SK-N-SH (cell line): ENCODE data around the gene TM4SF4.

ENCODE experiments used
- EP300 ChIP-seq, 2 experiments: IDR thresholded peaks; 2 replicates each; pipeline versions ENCODE4 v1.4.0 to v1.6.1; 2012; ENCODE audit warnings: borderline replicate concordance in 1 of 2, low read depth in 1 of 2, low read length in 1 of 2
- FOSL2 ChIP-seq: IDR thresholded peaks from 2 replicates; pipeline ENCODE4 v1.4.0; 2012; ENCODE audit warnings: low read depth, mild to moderate bottlenecking, moderate library complexity, borderline replicate concordance
- GATA2 ChIP-seq: sonication (generic); formaldehyde crosslinking; IDR thresholded peaks from 2 replicates; pipeline ENCODE4 v1.5.0; 2020; ENCODE audit warnings: mild to moderate bottlenecking, missing genetic modification reagents
- JUND ChIP-seq: IDR thresholded peaks from 2 replicates; pipeline ENCODE4 v1.4.0; 2012
- MXI1 ChIP-seq: IDR thresholded peaks from 2 replicates; pipeline ENCODE4 v1.6.1; 2012; ENCODE audit warnings: mild to moderate bottlenecking, low read depth, low read length, improper control_type of control experiment
- POLR2AphosphoS5 ChIP-seq: IDR thresholded peaks from 2 replicates; pipeline ENCODE4 v1.6.1; 2012; ENCODE audit warnings: low read depth, low read length
- RFX5 ChIP-seq: IDR thresholded peaks from 2 replicates; pipeline ENCODE4 v1.6.1; 2012; ENCODE audit warnings: mild to moderate bottlenecking, improper control_type of control experiment, low read length
- TAF1 ChIP-seq: IDR thresholded peaks from 2 replicates; pipeline ENCODE4 v1.6.1; 2012; ENCODE audit warnings: low read depth, mild to moderate bottlenecking, low read length, moderate library complexity, borderline replicate concordance
- TEAD4 ChIP-seq: IDR thresholded peaks from 2 replicates; pipeline ENCODE4 v1.4.0; 2012; ENCODE audit warnings: mild to moderate bottlenecking, borderline replicate concordance; ENCODE audit not compliant: insufficient read depth
- TF ChIP-seq, protein P1 (sequence below): fragments of 200-600 bp; sonication (generic); IDR thresholded peaks from 2 replicates; pipeline ENCODE4 v1.6.1; 2017; ENCODE audit warnings: antibody characterized with exemption, mild to moderate bottlenecking, moderate library complexity
- TF ChIP-seq, protein P2 (sequence below): fragments of 150-350 bp; IDR thresholded peaks from 2 replicates; pipeline ENCODE4 v1.6.1; 2017; ENCODE audit warnings: antibody characterized with exemption, low read length, low read depth, borderline replicate concordance
- TF ChIP-seq, protein P3 (sequence below): IDR thresholded peaks from 2 replicates; pipeline ENCODE4 v1.6.1; 2012; ENCODE audit warnings: mild to moderate bottlenecking, low read depth, low read length, moderate library complexity

DNA sequence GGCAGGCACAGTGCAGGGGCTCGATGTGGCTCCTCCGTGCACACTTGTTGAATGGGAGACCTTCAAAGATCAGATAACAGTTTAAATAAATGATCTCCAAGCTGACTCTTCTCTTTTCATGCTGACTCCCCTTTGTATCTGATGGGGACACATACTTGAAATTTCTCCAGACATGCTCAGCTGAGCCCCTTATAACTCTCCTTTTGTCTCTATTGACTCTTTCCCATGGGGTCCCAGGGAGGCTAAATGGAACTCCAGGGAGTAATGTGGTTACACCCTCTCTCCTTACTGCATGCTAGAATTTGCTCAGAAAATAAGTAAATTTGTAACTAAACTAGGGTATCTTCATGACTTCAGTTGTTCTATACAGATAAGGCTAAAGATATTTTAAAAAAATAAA, 48.2 kb upstream of the TM4SF4 start:
- TF ChIP-seq JUND = no peak
- TF ChIP-seq POLR2AphosphoS5 = no peak
- no peak for TF ChIP-seq TAF1
- TF ChIP-seq, protein P1, sequence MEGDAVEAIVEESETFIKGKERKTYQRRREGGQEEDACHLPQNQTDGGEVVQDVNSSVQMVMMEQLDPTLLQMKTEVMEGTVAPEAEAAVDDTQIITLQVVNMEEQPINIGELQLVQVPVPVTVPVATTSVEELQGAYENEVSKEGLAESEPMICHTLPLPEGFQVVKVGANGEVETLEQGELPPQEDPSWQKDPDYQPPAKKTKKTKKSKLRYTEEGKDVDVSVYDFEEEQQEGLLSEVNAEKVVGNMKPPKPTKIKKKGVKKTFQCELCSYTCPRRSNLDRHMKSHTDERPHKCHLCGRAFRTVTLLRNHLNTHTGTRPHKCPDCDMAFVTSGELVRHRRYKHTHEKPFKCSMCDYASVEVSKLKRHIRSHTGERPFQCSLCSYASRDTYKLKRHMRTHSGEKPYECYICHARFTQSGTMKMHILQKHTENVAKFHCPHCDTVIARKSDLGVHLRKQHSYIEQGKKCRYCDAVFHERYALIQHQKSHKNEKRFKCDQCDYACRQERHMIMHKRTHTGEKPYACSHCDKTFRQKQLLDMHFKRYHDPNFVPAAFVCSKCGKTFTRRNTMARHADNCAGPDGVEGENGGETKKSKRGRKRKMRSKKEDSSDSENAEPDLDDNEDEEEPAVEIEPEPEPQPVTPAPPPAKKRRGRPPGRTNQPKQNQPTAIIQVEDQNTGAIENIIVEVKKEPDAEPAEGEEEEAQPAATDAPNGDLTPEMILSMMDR = no peak
- TF ChIP-seq, protein P2, sequence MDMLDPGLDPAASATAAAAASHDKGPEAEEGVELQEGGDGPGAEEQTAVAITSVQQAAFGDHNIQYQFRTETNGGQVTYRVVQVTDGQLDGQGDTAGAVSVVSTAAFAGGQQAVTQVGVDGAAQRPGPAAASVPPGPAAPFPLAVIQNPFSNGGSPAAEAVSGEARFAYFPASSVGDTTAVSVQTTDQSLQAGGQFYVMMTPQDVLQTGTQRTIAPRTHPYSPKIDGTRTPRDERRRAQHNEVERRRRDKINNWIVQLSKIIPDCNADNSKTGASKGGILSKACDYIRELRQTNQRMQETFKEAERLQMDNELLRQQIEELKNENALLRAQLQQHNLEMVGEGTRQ = no peak
- TF ChIP-seq, protein P3, sequence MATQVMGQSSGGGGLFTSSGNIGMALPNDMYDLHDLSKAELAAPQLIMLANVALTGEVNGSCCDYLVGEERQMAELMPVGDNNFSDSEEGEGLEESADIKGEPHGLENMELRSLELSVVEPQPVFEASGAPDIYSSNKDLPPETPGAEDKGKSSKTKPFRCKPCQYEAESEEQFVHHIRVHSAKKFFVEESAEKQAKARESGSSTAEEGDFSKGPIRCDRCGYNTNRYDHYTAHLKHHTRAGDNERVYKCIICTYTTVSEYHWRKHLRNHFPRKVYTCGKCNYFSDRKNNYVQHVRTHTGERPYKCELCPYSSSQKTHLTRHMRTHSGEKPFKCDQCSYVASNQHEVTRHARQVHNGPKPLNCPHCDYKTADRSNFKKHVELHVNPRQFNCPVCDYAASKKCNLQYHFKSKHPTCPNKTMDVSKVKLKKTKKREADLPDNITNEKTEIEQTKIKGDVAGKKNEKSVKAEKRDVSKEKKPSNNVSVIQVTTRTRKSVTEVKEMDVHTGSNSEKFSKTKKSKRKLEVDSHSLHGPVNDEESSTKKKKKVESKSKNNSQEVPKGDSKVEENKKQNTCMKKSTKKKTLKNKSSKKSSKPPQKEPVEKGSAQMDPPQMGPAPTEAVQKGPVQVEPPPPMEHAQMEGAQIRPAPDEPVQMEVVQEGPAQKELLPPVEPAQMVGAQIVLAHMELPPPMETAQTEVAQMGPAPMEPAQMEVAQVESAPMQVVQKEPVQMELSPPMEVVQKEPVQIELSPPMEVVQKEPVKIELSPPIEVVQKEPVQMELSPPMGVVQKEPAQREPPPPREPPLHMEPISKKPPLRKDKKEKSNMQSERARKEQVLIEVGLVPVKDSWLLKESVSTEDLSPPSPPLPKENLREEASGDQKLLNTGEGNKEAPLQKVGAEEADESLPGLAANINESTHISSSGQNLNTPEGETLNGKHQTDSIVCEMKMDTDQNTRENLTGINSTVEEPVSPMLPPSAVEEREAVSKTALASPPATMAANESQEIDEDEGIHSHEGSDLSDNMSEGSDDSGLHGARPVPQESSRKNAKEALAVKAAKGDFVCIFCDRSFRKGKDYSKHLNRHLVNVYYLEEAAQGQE = no peak
- no peak for TF ChIP-seq RFX5
- no peak for TF ChIP-seq EP300 (IDR thresholded peaks at IDR 0.05; ENCODE audit: borderline replicate concordance in 1 of 2, low read depth in 1 of 2, low read length in 1 of 2)
- TF ChIP-seq FOSL2 = no peak
- no peak for TF ChIP-seq TEAD4
- no peak for TF ChIP-seq MXI1
- TF ChIP-seq GATA2 (CRISPR knock-in tag) = no peak
